Keratinocyte (primary cell): ENCODE results near the gene LRRC4C. TPM values are rescaled to one million over a fixed set of nuclear protein-coding genes. Genes with fewer than 3 reads are reported as not detected.

ENCODE experiments used
- DNase-seq: peaks from one replicate; pipeline ENCODE4 v3.0.0-alpha.2; 2011; ENCODE audit warnings: low read depth, missing footprints, low spot score
- FAIRE-seq: peaks from 2 replicates; lab custom pipeline; 2011; peaks lifted over from hg19 to GRCh38; lab: Jason Lieb, UNC
- H2AFZ ChIP-seq: 2 replicates; pipeline ENCODE4 v1.6.0; 2012; ENCODE audit warnings: low read length, control low read depth, inconsistent platforms; ENCODE audit not compliant: control insufficient read depth
- H3K27ac ChIP-seq: 2 replicates; pipeline ENCODE4 v1.5.1; 2011; ENCODE audit warnings: low read length; ENCODE audit not compliant: control insufficient read depth, insufficient read depth
- H3K27me3 ChIP-seq: 3 replicates; pipeline ENCODE4 v1.6.0; 2011; ENCODE audit warnings: low read length; ENCODE audit not compliant: control insufficient read depth, insufficient read depth; ENCODE audit errors: extremely low read depth
- H3K36me3 ChIP-seq, 2 experiments: 2 replicates in 1 of 2; 3 replicates in 1 of 2; pipeline ENCODE4 v1.5.1; 2011; ENCODE audit warnings: low read length in 2 of 2, mild to moderate bottlenecking in 1 of 2; ENCODE audit not compliant: control insufficient read depth in 2 of 2, insufficient read depth in 2 of 2; ENCODE audit errors: extremely low read depth in 1 of 2
- H3K4me1 ChIP-seq: 3 replicates; pipeline ENCODE4 v1.5.1; 2011; ENCODE audit warnings: low read length; ENCODE audit not compliant: control insufficient read depth, insufficient read depth; ENCODE audit errors: extremely low read depth
- H3K4me2 ChIP-seq: 3 replicates; pipeline ENCODE4 v1.6.0; 2011; ENCODE audit warnings: low read depth, low read length; ENCODE audit not compliant: control insufficient read depth, insufficient read depth; ENCODE audit errors: extremely low read depth
- H3K4me3 ChIP-seq, 3 experiments: fragments of 200-600 bp in 1 of 3; sonication (generic) in 1 of 3; 2 replicates in 2 of 3; 3 replicates in 1 of 3; pipeline ENCODE4 v1.5.1; 2011 to 2016; ENCODE audit warnings: low read length in 3 of 3, mild to moderate bottlenecking in 3 of 3, control low read depth in 2 of 3, inconsistent platforms in 1 of 3, low read depth in 1 of 3, mixed read lengths in 1 of 3, mixed run types in 1 of 3, moderate library complexity in 1 of 3; ENCODE audit not compliant: control insufficient read depth in 2 of 3, insufficient read depth in 2 of 3; ENCODE audit errors: extremely low read depth in 1 of 3
- H3K79me2 ChIP-seq: 2 replicates; pipeline ENCODE4 v1.6.0; 2012; ENCODE audit warnings: low read length; ENCODE audit not compliant: control insufficient read depth, insufficient read depth
- H3K9ac ChIP-seq: 3 replicates; pipeline ENCODE4 v1.6.0; 2011; ENCODE audit warnings: low read length; ENCODE audit not compliant: control insufficient read depth, insufficient read depth; ENCODE audit errors: extremely low read depth
- H3K9me1 ChIP-seq: 3 replicates; pipeline ENCODE4 v1.6.0; 2011; ENCODE audit warnings: low read length; ENCODE audit not compliant: control insufficient read depth, insufficient read depth; ENCODE audit errors: extremely low read depth
- H3K9me3 ChIP-seq: 2 replicates; pipeline ENCODE4 v1.5.1; 2012; ENCODE audit warnings: low read depth, low read length; ENCODE audit not compliant: control insufficient read depth
- H4K20me1 ChIP-seq: 3 replicates; pipeline ENCODE4 v1.6.0; 2011; ENCODE audit warnings: low read length; ENCODE audit not compliant: control insufficient read depth, insufficient read depth; ENCODE audit errors: extremely low read depth
- EZH2 ChIP-seq: IDR thresholded peaks from one replicate; pipeline ENCODE4 v1.6.1; 2012; ENCODE audit warnings: inconsistent platforms, mild to moderate bottlenecking, low read length, moderate library complexity
- dilution Hi-C: fragments of 300-500 bp; cut with MboI; formaldehyde crosslinking; loops from one replicate; pipeline ENCODE4 v1.7.0; 2020; ENCODE audit warnings: low sequenced_read_pairs; ENCODE audit not compliant: extremely low pct_ligation_motif_present
- polyA plus RNA-seq, 5 experiments: library from polyadenylated mRNA; depleted of rRNA in 3 of 5; stranded (reverse) in 3 of 5; stranded (forward) in 1 of 5; unstranded in 1 of 5; fragments of >200 nt; gene quantifications; 1 replicate in 1 of 5; 2 replicates in 3 of 5; 3 replicates in 1 of 5; pipeline versions ENCODE4 v1.2.1 to v1.2.3, GENCODE V29; 2011 to 2012; ENCODE audit warnings: missing spikeins in 2 of 5, low read depth in 1 of 5, low replicate concordance in 1 of 5
- TF ChIP-seq, protein P1 (sequence below), 3 experiments: IDR thresholded peaks in 1 of 3; conservative IDR thresholded peaks in 1 of 3; optimal IDR thresholded peaks in 1 of 3; 2 replicates in 2 of 3; 3 replicates in 1 of 3; pipeline versions ENCODE3 to v1.5.1; 2011; ENCODE audit warnings: low read length in 3 of 3, mild to moderate bottlenecking in 3 of 3, moderate library complexity in 2 of 3, control low read depth in 1 of 3, inconsistent platforms in 1 of 3; ENCODE audit not compliant: insufficient read depth in 2 of 3; ENCODE audit errors: extremely low read depth in 1 of 3

The LRRC4C gene
- polyA plus RNA-seq, 1 donor (not counting 4 experiments of a cell fraction or from before 2014, with no cell fraction given), result not detected

DNA sequence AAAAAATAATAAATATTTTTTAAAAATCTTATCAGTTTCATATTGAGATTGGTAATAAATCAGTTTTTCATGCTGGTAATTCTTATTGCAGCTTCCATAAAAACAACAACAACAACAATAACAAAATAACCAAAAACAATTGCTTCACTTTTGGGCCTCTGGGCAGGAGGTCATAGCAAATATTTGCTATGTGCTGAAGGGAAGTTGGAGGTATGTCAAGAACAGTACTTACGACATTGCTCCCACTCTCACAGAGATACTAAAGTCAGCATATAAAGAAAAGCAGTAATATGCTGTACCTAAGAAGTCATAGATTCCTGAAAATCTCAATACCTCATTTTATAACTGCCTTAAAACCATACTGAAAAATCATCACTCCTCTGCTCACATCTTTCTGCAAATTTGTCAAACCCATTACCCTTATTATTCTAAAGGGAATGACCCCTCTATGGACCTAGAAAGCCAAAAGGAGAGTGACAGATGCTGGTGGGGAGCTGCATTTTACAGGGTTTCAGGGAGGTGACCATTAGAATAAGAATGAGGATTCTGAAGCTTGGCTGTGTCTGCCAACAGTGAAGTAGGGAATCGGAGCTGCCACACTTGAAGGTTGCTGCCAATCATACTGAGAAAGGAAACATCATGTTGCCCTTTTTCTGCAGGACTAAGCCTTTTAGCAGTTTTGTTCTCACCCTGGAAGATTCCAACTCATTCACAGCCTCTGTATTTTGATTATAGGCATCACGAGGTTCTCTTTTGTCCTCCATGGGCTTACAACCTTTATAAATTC, 742.9 kb downstream of the LRRC4C start:
- FAIRE-seq, result no peak
- no peak overlapping the region for H3K27ac ChIP-seq

DNA sequence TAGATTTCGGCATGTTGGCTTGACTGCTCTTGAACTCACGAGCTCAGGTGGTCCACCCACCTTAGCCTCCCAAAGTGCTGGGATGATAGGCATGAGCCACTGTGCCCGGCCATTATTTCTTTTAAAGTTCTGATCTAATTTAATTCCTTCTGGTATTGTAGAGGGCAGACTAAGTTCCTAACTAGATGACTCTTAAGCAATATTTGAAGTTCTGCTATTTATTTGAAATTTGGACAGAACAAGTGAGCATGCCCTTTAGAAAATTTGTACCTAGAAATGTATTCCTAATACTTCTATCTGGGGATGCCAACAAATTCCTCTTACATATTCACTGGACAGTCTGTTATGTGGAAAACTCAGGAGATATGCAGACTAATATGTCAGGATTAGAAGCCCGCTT, 746.4 kb downstream of the LRRC4C start:
- dilution Hi-C loops, result no loop called here
- H3K4me3 ChIP-seq, result no peak overlapping the region
- H3K27ac ChIP-seq, result no peak overlapping the region
- no peaks in the 10 kb centered on the region for H3K9me1 ChIP-seq
- no peak overlapping the region for H3K4me2 ChIP-seq
- H3K27me3 ChIP-seq, result no peaks in the 10 kb centered on the region
- H2AFZ ChIP-seq, result no peak overlapping the region
- peaks cover 4% of the 10 kb centered on the region for H3K9me3 ChIP-seq
- H3K36me3 ChIP-seq, result no peaks in the 10 kb centered on the region
- H3K4me1 ChIP-seq, result no peaks in the 10 kb centered on the region
- TF ChIP-seq, protein P1, sequence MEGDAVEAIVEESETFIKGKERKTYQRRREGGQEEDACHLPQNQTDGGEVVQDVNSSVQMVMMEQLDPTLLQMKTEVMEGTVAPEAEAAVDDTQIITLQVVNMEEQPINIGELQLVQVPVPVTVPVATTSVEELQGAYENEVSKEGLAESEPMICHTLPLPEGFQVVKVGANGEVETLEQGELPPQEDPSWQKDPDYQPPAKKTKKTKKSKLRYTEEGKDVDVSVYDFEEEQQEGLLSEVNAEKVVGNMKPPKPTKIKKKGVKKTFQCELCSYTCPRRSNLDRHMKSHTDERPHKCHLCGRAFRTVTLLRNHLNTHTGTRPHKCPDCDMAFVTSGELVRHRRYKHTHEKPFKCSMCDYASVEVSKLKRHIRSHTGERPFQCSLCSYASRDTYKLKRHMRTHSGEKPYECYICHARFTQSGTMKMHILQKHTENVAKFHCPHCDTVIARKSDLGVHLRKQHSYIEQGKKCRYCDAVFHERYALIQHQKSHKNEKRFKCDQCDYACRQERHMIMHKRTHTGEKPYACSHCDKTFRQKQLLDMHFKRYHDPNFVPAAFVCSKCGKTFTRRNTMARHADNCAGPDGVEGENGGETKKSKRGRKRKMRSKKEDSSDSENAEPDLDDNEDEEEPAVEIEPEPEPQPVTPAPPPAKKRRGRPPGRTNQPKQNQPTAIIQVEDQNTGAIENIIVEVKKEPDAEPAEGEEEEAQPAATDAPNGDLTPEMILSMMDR (optimal IDR thresholded peaks at IDR 0.05 in 1 of 3, IDR thresholded peaks at IDR 0.05 in 1 of 3, conservative IDR thresholded peaks at IDR 0.05 in 1 of 3; ENCODE audit: extremely low read depth in 1 of 3, insufficient read depth in 2 of 3, low read length in 3 of 3), result no peak
- TF ChIP-seq EZH2, result no peak
- FAIRE-seq (no peak), DNase-seq (no peak)
- H3K9ac ChIP-seq, result no peak overlapping the region
- no peaks in the 10 kb centered on the region for H3K79me2 ChIP-seq
- no peaks in the 10 kb centered on the region for H4K20me1 ChIP-seq

More for the DNA sequence above, 742.9 kb downstream of the LRRC4C start:
- Histone ChIP-seq H3K9me1 (no peaks in the 10 kb centered on the region), H2AFZ (no peak overlapping the region), H3K79me2 (no peaks in the 10 kb centered on the region), H4K20me1 (no peaks in the 10 kb centered on the region), H3K4me2 (no peak overlapping the region), H3K9ac (no peak overlapping the region), H3K36me3 (no peaks in the 10 kb centered on the region), H3K27me3 (no peaks in the 10 kb centered on the region), H3K9me3 (peaks cover 2% of the 10 kb centered on the region), H3K4me1 (no peaks in the 10 kb centered on the region), H3K4me3 (no peak overlapping the region)
- TF ChIP-seq, protein P1 (optimal IDR thresholded peaks at IDR 0.05 in 1 of 3, IDR thresholded peaks at IDR 0.05 in 1 of 3, conservative IDR thresholded peaks at IDR 0.05 in 1 of 3; ENCODE audit: extremely low read depth in 1 of 3, insufficient read depth in 2 of 3, low read length in 3 of 3), result no peak
- no peak for TF ChIP-seq EZH2
- no peak for DNase-seq
- dilution Hi-C loops, result no loop called here
